NCI-H510A (cell line): ENCODE data around the gene TAX1BP3.

Experiments
- DNase-seq: peaks from one replicate; lab custom pipeline; 2025; lab: John Stamatoyannopoulos, UW

TAX1BP3 gene

GRCh38 chr17:3688027-3688553 is 19.7 kb upstream of the TAX1BP3 start:
- no peak for DNase-seq

- no peak for DNase-seq
Observed at GRCh38 chr17:3685174-3685573, 16.8 kb upstream of the TAX1BP3 start.

GRCh38 chr17:3683054-3683511 is 14.7 kb upstream of the TAX1BP3 start:
- no peak for DNase-seq

GRCh38 chr17:3682033-3682432 is 13.7 kb upstream of the TAX1BP3 start:
- no peak for DNase-seq

- no peak for DNase-seq
Observed at GRCh38 chr17:3681565-3681964, 13.2 kb upstream of the TAX1BP3 start.

- DNase-seq = no peak
Observed at GRCh38 chr17:3681057-3681456, 12.7 kb upstream of the TAX1BP3 start.

- DNase-seq = no peak
Observed at GRCh38 chr17:3679531-3680126, 11.3 kb upstream of the TAX1BP3 start.

- no peak for DNase-seq
Observed at GRCh38 chr17:3678821-3679530, 10.6 kb upstream of the TAX1BP3 start.

GRCh38 chr17:3678095-3678820 is 9.9 kb upstream of the TAX1BP3 start:
- no peak for DNase-seq

GRCh38 chr17:3675886-3676285 is 7.5 kb upstream of the TAX1BP3 start:
- DNase-seq = no peak

- DNase-seq = no peak
Observed at GRCh38 chr17:3672571-3672970, 4.2 kb upstream of the TAX1BP3 start.

GRCh38 chr17:3669548-3669947 is 1.2 kb upstream of the TAX1BP3 start:
- no peak for DNase-seq

- no peak for DNase-seq
Observed at GRCh38 chr17:3669085-3669347, 638 bp upstream of the TAX1BP3 start.

GRCh38 chr17:3667366-3668278 is 756 bp downstream of the TAX1BP3 start:
- peak; percentile 26 for DNase-seq

GRCh38 chr17:3666516-3666915 is 1.9 kb downstream of the TAX1BP3 start:
- DNase-seq = no peak

GRCh38 chr17:3665834-3666233 is 2.5 kb downstream of the TAX1BP3 start:
- no peak for DNase-seq

GRCh38 chr17:3663102-3664011 is 5.0 kb downstream of the TAX1BP3 start:
- no peak for DNase-seq

- DNase-seq = no peak
Observed at GRCh38 chr17:3660311-3660891, 8.0 kb downstream of the TAX1BP3 start.

- DNase-seq = no peak
Observed at GRCh38 chr17:3659541-3660111, 8.8 kb downstream of the TAX1BP3 start.

GRCh38 chr17:3658784-3659449 is 9.5 kb downstream of the TAX1BP3 start:
- DNase-seq = no peak
